OCI-LY7 (cell line): Measurements from ENCODE around the gene KIF16B.

Experiments
- CTCF ChIP-seq: fragments of 200-600 bp; sonication (generic); conservative IDR thresholded peaks from 2 replicates; pipeline ENCODE4 v1.5.1; 2014; ENCODE audit warnings: mild to moderate bottlenecking, antibody characterized with exemption, low read length, moderate library complexity, mixed read lengths
- EZH2phosphoT487 ChIP-seq: fragments of 200-600 bp; sonication (generic); IDR thresholded peaks from 2 replicates; pipeline ENCODE4 v1.6.1; 2018; ENCODE audit warnings: low read depth, borderline replicate concordance, mild to moderate bottlenecking, mixed run types, antibody characterized with exemption, low read length, moderate library complexity, mixed read lengths

- TF ChIP-seq CTCF, result no peak
- TF ChIP-seq EZH2phosphoT487, result no peak
These were observed 34.4 kb upstream of the KIF16B start for GRCh38 chr20:16607364-16608276.
